T-helper 17 cell (primary cell): ENCODE data around the gene FBLN1. TPM values are rescaled to one million over a fixed set of nuclear protein-coding genes. Genes with fewer than 3 reads are reported as not detected.
A peak's percentile ranks its signal among the peaks of the same experiment; 100 is the strongest.

Experiments
- ATAC-seq: fragments of 150-1000 bp; cut with Tn5 transposase; 2 replicates; pipeline ENCODE4 v1.10.0; 2021; ENCODE audit warnings: mild to moderate bottlenecking, moderate library complexity
- DNase-seq, 3 donors: peaks; one replicate each; pipeline versions ENCODE4 v3.0.0 to v3.0.0-alpha.2; 2020 to 2021
- H3K9me3 ChIP-seq: one replicate; pipeline ENCODE4 v1.7.0; 2013; ENCODE audit warnings: low read length, mild to moderate bottlenecking; ENCODE audit not compliant: control insufficient read depth, poor library complexity, severe bottlenecking
- H3K27ac Mint-ChIP-seq: one replicate; pipeline ENCODE4 v1.8.0; 2022; ENCODE audit warnings: mild to moderate bottlenecking, moderate library complexity, mixed read lengths
- H3K27me3 Mint-ChIP-seq: one replicate; pipeline ENCODE4 v1.8.0; 2022; ENCODE audit warnings: mixed read lengths
- H3K36me3 Mint-ChIP-seq: one replicate; pipeline ENCODE4 v1.8.0; 2022; ENCODE audit warnings: low read depth, mixed read lengths
- H3K4me1 Mint-ChIP-seq: one replicate; pipeline ENCODE4 v1.8.0; 2022; ENCODE audit warnings: mild to moderate bottlenecking, mixed read lengths
- H3K4me3 Mint-ChIP-seq: one replicate; pipeline ENCODE4 v1.8.0; 2022; ENCODE audit warnings: mild to moderate bottlenecking, moderate library complexity, mixed read lengths
- total RNA-seq, 4 donors: library from RNA in 2 of 4; stranded (reverse) in 2 of 4; gene quantifications; one replicate each; pipeline ENCODE4 v1.2.3 and lab custom pipeline; 2022 to 2026

Gene FBLN1
- total RNA-seq, 2 donors from 2014 or later, result 0.34 to 0.90 TPM

- Mint-ChIP-seq H3K4me3 (no peak overlapping the region), H3K27ac (no peak overlapping the region), H3K27me3 (peaks cover 29% of the 10 kb centered on the region), H3K36me3 (no peaks in the 10 kb centered on the region), H3K4me1 (peaks cover 4% of the 10 kb centered on the region)
- no peak for ATAC-seq
- no peak for DNase-seq
- no peaks in the 10 kb centered on the region for H3K9me3 ChIP-seq
These were observed 40.6 kb downstream of the FBLN1 start for GRCh38 chr22:45543243-45543642.

GRCh38 chr22:45544588-45545170, 42.0 kb downstream of the FBLN1 start:
- no peaks in the 10 kb centered on the region for H3K9me3 ChIP-seq
- Mint-ChIP-seq H3K4me1 (peaks cover 4% of the 10 kb centered on the region), H3K27ac (no peak overlapping the region), H3K36me3 (no peaks in the 10 kb centered on the region), H3K4me3 (no peak overlapping the region), H3K27me3 (peaks cover 25% of the 10 kb centered on the region)
- DNase-seq (no peak), ATAC-seq (no peak)

GRCh38 chr22:45546333-45547015, 43.8 kb downstream of the FBLN1 start:
- peaks cover 14% of the 10 kb centered on the region for H3K27me3 Mint-ChIP-seq
- peaks cover 4% of the 10 kb centered on the region for H3K4me1 Mint-ChIP-seq
- no peak overlapping the region for H3K27ac Mint-ChIP-seq
- DNase-seq (no peak), ATAC-seq (no peak)
- H3K9me3 ChIP-seq, result no peaks in the 10 kb centered on the region
- no peak overlapping the region for H3K4me3 Mint-ChIP-seq
- H3K36me3 Mint-ChIP-seq, result no peaks in the 10 kb centered on the region

GRCh38 chr22:45547016-45547345, 44.3 kb downstream of the FBLN1 start:
- no peak for DNase-seq
- Mint-ChIP-seq H3K27ac (no peak overlapping the region), H3K27me3 (peaks cover 9% of the 10 kb centered on the region), H3K36me3 (no peaks in the 10 kb centered on the region), H3K4me1 (peaks cover 2% of the 10 kb centered on the region), H3K4me3 (no peak overlapping the region)
- ATAC-seq, result no peak
- H3K9me3 ChIP-seq, result no peaks in the 10 kb centered on the region

- H3K27me3 Mint-ChIP-seq, result peaks cover 5% of the 10 kb centered on the region
- H3K4me3 Mint-ChIP-seq, result no peak overlapping the region
- H3K4me1 Mint-ChIP-seq, result peaks cover 2% of the 10 kb centered on the region
- H3K27ac Mint-ChIP-seq, result no peak overlapping the region
- H3K36me3 Mint-ChIP-seq, result no peaks in the 10 kb centered on the region
- H3K9me3 ChIP-seq, result no peaks in the 10 kb centered on the region
- ATAC-seq (no peak), DNase-seq (no peak)
These were observed 45.0 kb downstream of the FBLN1 start for GRCh38 chr22:45547731-45548130.

- H3K27ac Mint-ChIP-seq, result no peak overlapping the region
- ATAC-seq, result no peak
- no peak for DNase-seq
- H3K4me1 Mint-ChIP-seq, result peaks cover 2% of the 10 kb centered on the region
- no peaks in the 10 kb centered on the region for H3K36me3 Mint-ChIP-seq
- peaks cover 8% of the 10 kb centered on the region for H3K27me3 Mint-ChIP-seq
- no peaks in the 10 kb centered on the region for H3K9me3 ChIP-seq
- no peak overlapping the region for H3K4me3 Mint-ChIP-seq
These were observed 45.7 kb downstream of the FBLN1 start for GRCh38 chr22:45548247-45548840.

GRCh38 chr22:45548991-45549761, 46.5 kb downstream of the FBLN1 start:
- H3K27ac Mint-ChIP-seq, result no peak overlapping the region
- DNase-seq (no peak), ATAC-seq (no peak)
- no peak overlapping the region for H3K4me3 Mint-ChIP-seq
- H3K36me3 Mint-ChIP-seq, result no peaks in the 10 kb centered on the region
- no peaks in the 10 kb centered on the region for H3K9me3 ChIP-seq
- peaks cover 2% of the 10 kb centered on the region for H3K4me1 Mint-ChIP-seq
- peaks cover 14% of the 10 kb centered on the region for H3K27me3 Mint-ChIP-seq

GRCh38 chr22:45549762-45550378, 47.2 kb downstream of the FBLN1 start:
- no peak overlapping the region for H3K4me3 Mint-ChIP-seq
- H3K9me3 ChIP-seq, result no peaks in the 10 kb centered on the region
- no peaks in the 10 kb centered on the region for H3K36me3 Mint-ChIP-seq
- peaks cover 19% of the 10 kb centered on the region for H3K27me3 Mint-ChIP-seq
- DNase-seq (no peak), ATAC-seq (no peak)
- no peak overlapping the region for H3K27ac Mint-ChIP-seq
- peaks cover 4% of the 10 kb centered on the region for H3K4me1 Mint-ChIP-seq

GRCh38 chr22:45550416-45550815, 47.7 kb downstream of the FBLN1 start:
- H3K36me3 Mint-ChIP-seq, result no peaks in the 10 kb centered on the region
- no peaks in the 10 kb centered on the region for H3K9me3 ChIP-seq
- H3K4me3 Mint-ChIP-seq, result no peak overlapping the region
- peaks cover 4% of the 10 kb centered on the region for H3K4me1 Mint-ChIP-seq
- ATAC-seq, result no peak
- no peak for DNase-seq
- H3K27me3 Mint-ChIP-seq, result peaks cover 19% of the 10 kb centered on the region
- H3K27ac Mint-ChIP-seq, result no peak overlapping the region

GRCh38 chr22:45550891-45551290, 48.2 kb downstream of the FBLN1 start:
- peaks cover 19% of the 10 kb centered on the region for H3K27me3 Mint-ChIP-seq
- no peak for DNase-seq
- H3K9me3 ChIP-seq, result no peaks in the 10 kb centered on the region
- no peak overlapping the region for H3K4me3 Mint-ChIP-seq
- H3K36me3 Mint-ChIP-seq, result no peaks in the 10 kb centered on the region
- H3K4me1 Mint-ChIP-seq, result peaks cover 2% of the 10 kb centered on the region
- ATAC-seq, result no peak
- H3K27ac Mint-ChIP-seq, result no peak overlapping the region

GRCh38 chr22:45551310-45552016, 48.8 kb downstream of the FBLN1 start:
- peaks cover 2% of the 10 kb centered on the region for H3K4me1 Mint-ChIP-seq
- no peaks in the 10 kb centered on the region for H3K9me3 ChIP-seq
- no peak for DNase-seq
- H3K36me3 Mint-ChIP-seq, result no peaks in the 10 kb centered on the region
- peaks cover 19% of the 10 kb centered on the region for H3K27me3 Mint-ChIP-seq
- ATAC-seq, result peak; percentile 28
- H3K27ac Mint-ChIP-seq, result no peak overlapping the region
- no peak overlapping the region for H3K4me3 Mint-ChIP-seq

- Mint-ChIP-seq H3K36me3 (no peaks in the 10 kb centered on the region), H3K4me3 (no peak overlapping the region), H3K4me1 (peaks cover 2% of the 10 kb centered on the region), H3K27me3 (peaks cover 19% of the 10 kb centered on the region), H3K27ac (no peak overlapping the region)
- ATAC-seq (no peak), DNase-seq (no peak)
- no peaks in the 10 kb centered on the region for H3K9me3 ChIP-seq
These were observed 49.3 kb downstream of the FBLN1 start for GRCh38 chr22:45552017-45552411.
